HUDEP-2 (cell line): ENCODE results near the gene KRT33A.

ENCODE experiments used
- DNase-seq, 76 experiments: peaks; one replicate each; lab custom pipeline; 2025; ENCODE audit not compliant: unreplicated experiment in 76 of 76; lab: John Stamatoyannopoulos, UW

The KRT33A gene

GRCh38 chr17:41307647-41308046 is 43.0 kb downstream of the KRT33A start:
- DNase-seq: no peak

- no peak for DNase-seq
These were observed 46.5 kb downstream of the KRT33A start for GRCh38 chr17:41304091-41304490.

- no peak for DNase-seq
These were observed 47.6 kb downstream of the KRT33A start for GRCh38 chr17:41302981-41303380.

- no peak for DNase-seq
These were observed 48.4 kb downstream of the KRT33A start, which contains the start of gene KRTAP29-1 for GRCh38 chr17:41301916-41302901. Gene KRTAP29-1, minus strand, starts transcription at chr17:41302851. Its CDS starts 0 bp downstream, at chr17:41302851.

DNA sequence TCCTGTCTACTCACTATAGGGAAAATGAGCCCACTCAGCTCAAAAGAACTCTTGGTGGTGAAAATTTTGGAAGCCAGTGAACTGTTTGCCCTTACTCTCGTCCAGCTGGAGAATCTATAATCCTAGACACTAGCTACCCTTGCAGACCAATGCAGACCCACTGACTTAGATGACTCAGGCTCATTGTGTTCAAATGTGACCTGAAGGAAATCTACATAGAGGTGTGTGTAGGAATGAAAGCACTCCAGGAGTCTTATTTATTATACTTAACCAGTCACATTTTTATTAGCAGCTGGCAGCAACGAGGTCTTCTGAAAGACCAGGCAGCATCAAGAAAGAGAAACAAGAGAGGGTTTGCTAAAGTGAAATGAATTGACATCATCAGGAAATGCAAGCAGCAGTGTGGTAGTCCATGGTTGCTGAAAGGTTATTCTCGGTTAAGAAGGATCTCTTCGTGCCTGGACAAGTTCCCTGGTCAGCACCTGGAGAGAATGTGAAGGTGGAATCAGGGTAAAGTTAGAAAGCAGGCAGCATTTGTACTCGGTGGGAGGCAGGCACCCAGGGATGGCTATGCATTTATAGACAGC is 49.3 kb downstream of the KRT33A start:
- no peak for DNase-seq

DNA sequence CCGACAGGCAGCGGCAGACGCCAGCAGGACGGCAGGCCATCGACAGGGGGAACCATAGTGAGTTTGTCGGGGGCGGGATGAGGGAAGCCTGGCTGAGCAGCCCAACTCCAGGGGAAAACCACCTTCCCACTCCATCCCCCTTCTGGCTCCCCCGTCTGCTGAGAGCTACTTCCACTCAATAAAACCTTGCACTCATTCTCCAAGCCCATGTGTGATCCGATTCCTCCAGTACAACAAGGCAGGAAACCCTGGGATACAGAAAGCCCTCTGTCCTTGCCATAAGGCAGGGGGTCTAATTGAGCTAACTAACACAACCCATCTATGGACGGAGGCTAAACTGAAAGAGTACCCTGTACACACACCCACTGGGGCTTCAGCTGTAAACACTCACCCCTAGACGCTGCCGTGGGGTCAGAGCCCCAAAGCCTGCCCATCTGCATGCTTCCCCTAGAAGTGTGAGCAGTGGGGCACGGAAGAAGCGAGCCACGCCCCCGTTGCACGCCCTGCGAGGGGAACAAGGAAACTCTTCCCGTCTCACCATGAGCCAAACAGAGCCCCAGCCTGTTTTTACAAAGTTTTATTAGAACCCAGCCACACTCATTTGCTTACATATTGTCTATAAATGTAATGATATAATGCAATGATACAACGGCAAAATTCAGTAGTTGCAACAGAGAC is 52.0 kb downstream of the KRT33A start:
- no peak for DNase-seq

DNA sequence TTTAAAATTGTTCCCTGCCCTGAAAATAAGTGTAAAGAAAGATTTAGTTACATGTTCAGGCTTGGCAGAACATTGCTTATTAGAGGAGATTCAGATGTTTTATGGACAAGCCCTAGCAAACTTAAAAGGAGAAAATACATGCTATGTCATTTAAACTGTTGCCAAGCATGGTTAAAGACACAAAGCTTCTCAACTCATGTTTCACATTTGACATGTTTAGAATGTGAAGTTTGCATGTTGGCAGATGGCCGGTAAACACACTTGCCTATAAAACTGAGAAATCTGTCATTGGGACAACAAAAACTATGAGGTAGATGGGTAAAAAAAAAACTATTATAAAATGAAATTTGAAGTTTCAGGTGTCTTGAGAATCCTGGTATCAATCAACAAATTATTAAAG is 53.8 kb downstream of the KRT33A start:
- DNase-seq: no peak
